ENCODE data around the gene SSH2. TPM values are rescaled to one million over a fixed set of nuclear protein-coding genes. Genes with fewer than 3 reads are reported as not detected.
A peak's percentile ranks its signal among the peaks of the same experiment; 100 is the strongest.

Gene SSH2
- total RNA-seq, 1 experiment from 2014 or later = 14.6 TPM

GRCh38 chr17:29584452-29585079, 345.5 kb downstream of the SSH2 start:
- H2BK20ac ChIP-seq (ENCODE audit: low read depth, low read length, poor library complexity, severe bottlenecking) = no peak overlapping the region
- no peak overlapping the region for H4K5ac ChIP-seq (ENCODE audit: insufficient read length, low read depth, low read length)
- no peak overlapping the region for H2BK15ac ChIP-seq (ENCODE audit: low read depth, low read length)
- H4K20me1 ChIP-seq (ENCODE audit: control insufficient read depth, insufficient read depth, insufficient read length) = no peaks in the 10 kb centered on the region
- no peak overlapping the region for H3K4ac ChIP-seq (ENCODE audit: low read depth, low read length)
- peaks cover 19 to 36% (median 30%) of the 10 kb centered on the region in 3 experiments for H3K36me3 Mint-ChIP-seq (ENCODE audit: insufficient read depth in 1 of 3, low read depth in 3 of 3)
- TF ChIP-seq CTCF (conservative IDR thresholded peaks at IDR 0.05) = no peak
- H3K9ac ChIP-seq (ENCODE audit: extremely low read depth, insufficient read length, low read length) = no peak overlapping the region
- H3K27me3 Mint-ChIP-seq (ENCODE audit: low read depth) = no peaks in the 10 kb centered on the region
- H2AK5ac ChIP-seq (ENCODE audit: insufficient read length, low read length) = no peak overlapping the region
- no peaks in the 10 kb centered on the region for H3K9me3 ChIP-seq (ENCODE audit: control insufficient read depth, low read depth, low read length)
- H3K23me2 ChIP-seq (ENCODE audit: insufficient read length, low read depth, low read length, poor library complexity, severe bottlenecking) = peaks cover 10% of the 10 kb centered on the region
- no CpG with 5 or more reads among the region's 12 CpGs for WGBS (ENCODE audit: extremely low coverage, insufficient read length, low lambda C conversion rate)
- peaks cover 4% of the 10 kb centered on the region for H3K79me1 ChIP-seq (ENCODE audit: insufficient read depth, low read depth, low read length, poor library complexity, severe bottlenecking)
- H3K4me2 ChIP-seq (ENCODE audit: insufficient read depth, insufficient read length, low read length) = no peak overlapping the region
- H4K8ac ChIP-seq (replicated peaks; ENCODE audit: insufficient read length, low read depth, low read length) = no peak overlapping the region
- no peak overlapping the region for H4K91ac ChIP-seq (ENCODE audit: insufficient read length, low read depth, low read length)
- no peak for DNase-seq
- H2AFZ ChIP-seq (ENCODE audit: low read length) = no peak overlapping the region
- H3K56ac ChIP-seq (ENCODE audit: insufficient read length, low read depth, low read length) = no peak overlapping the region
- no peaks in the 10 kb centered on the region for H3K9me3 Mint-ChIP-seq
- no peak overlapping the region for H2BK12ac ChIP-seq (ENCODE audit: insufficient read length, low read depth, low read length)
- H3K23ac ChIP-seq (ENCODE audit: insufficient read length, low read depth, low read length) = no peak overlapping the region
- H3K18ac ChIP-seq (ENCODE audit: insufficient read length, low read depth, low read length) = no peak overlapping the region
- no peak overlapping the region for H2BK120ac ChIP-seq (ENCODE audit: low read depth, low read length, poor library complexity, severe bottlenecking)
- peak overlapping the region in 1 of 2 experiments; percentile 38; a peak in 1 of 5 replicates for H3K4me3 Mint-ChIP-seq
- peak overlapping the region; percentile 55 to 91 (median 77); a peak in 3 of 7 replicates for H3K27ac Mint-ChIP-seq
- peaks cover 28 to 43% of the 10 kb centered on the region in 2 experiments for H3K4me1 Mint-ChIP-seq
- no peaks in the 10 kb centered on the region for H3K27me3 ChIP-seq (ENCODE audit: insufficient read depth, low read length)
- H3K14ac ChIP-seq (ENCODE audit: insufficient read depth, low read length) = no peak overlapping the region
- H3K27ac ChIP-seq (ENCODE audit: insufficient read length, low read depth, low read length) = no peak overlapping the region
- H2BK5ac ChIP-seq (ENCODE audit: insufficient read length, low read length) = no peak overlapping the region
- no peak overlapping the region for H3T11ph ChIP-seq (ENCODE audit: low read length)
- peaks cover 15% of the 10 kb centered on the region; the same call in 1 of the 2 replicates for H3K4me1 ChIP-seq (ENCODE audit: insufficient read depth, low read length)
- peaks cover 23% of the 10 kb centered on the region; the same call in 1 of the 2 replicates for H3K79me2 ChIP-seq (ENCODE audit: insufficient read depth, low read length)

Measured in H9 (cell line).